Measurements from ENCODE around the gene TRIM68. TPM values are rescaled to one million over a fixed set of nuclear protein-coding genes. Genes with fewer than 3 reads are reported as not detected.
A peak's percentile ranks its signal among the peaks of the same experiment; 100 is the strongest.

The TRIM68 gene
- total RNA-seq, 6 experiments from 2014 or later: 3.3 to 8.6 (median 5.8) TPM

- Histone ChIP-seq H3K4me1 (peaks cover 0 to 5% (median 0%) of the 10 kb centered on the region in 4 donors), H3K27ac (no peak overlapping the region), H3K9me3 (no peaks in the 10 kb centered on the region), H3K36me3 (no peaks in the 10 kb centered on the region), H3K4me3 (no peak overlapping the region), H3K27me3 (no peaks in the 10 kb centered on the region)
- no peak for DNase-seq
- 61% methylated on average over 7 of the region's 7 CpGs for WGBS (ENCODE audit: insufficient coverage, low coverage, low lambda C conversion rate, missing lambda C conversion rate)
- intact Hi-C loops (cut with DNase I): loop anchor here in 1 of 2 donors (5.0 kb wide), 1 partner anchor 356 kb away; no protein-coding TSS in a partner anchor
- ATAC-seq: no peak
- TF ChIP-seq CTCF (IDR thresholded peaks at IDR 0.05) (no peak), POLR2A (IDR thresholded peaks at IDR 0.05) (no peak)
These were observed 33.5 kb upstream of the TRIM68 start for GRCh38 chr11:4641501-4641900.

GRCh38 chr11:4639931-4640330, 31.9 kb upstream of the TRIM68 start:
- no peaks in the 10 kb centered on the region for H3K9me3 ChIP-seq
- intact Hi-C loops (cut with DNase I): loop anchor here in 1 of 2 donors (5.0 kb wide), 1 partner anchor 357 kb away; no protein-coding TSS in a partner anchor
- 63% methylated on average over 5 of the region's 6 CpGs for whole genome bisulfite sequencing (ENCODE audit: insufficient coverage, low coverage, low lambda C conversion rate, missing lambda C conversion rate)
- H3K27ac ChIP-seq: no peak overlapping the region
- no peak for TF ChIP-seq POLR2A (IDR thresholded peaks at IDR 0.05)
- TF ChIP-seq CTCF (IDR thresholded peaks at IDR 0.05): no peak
- no peaks in the 10 kb centered on the region for H3K27me3 ChIP-seq
- no peaks in the 10 kb centered on the region for H3K36me3 ChIP-seq
- peaks cover 0 to 5% (median 0%) of the 10 kb centered on the region in 4 donors for H3K4me1 ChIP-seq
- ATAC-seq: no peak
- H3K4me3 ChIP-seq: no peak overlapping the region
- DNase-seq: no peak

- 79% methylated on average over 3 of the region's 3 CpGs for WGBS (ENCODE audit: insufficient coverage, low coverage, low lambda C conversion rate, missing lambda C conversion rate)
- H3K36me3 ChIP-seq: no peaks in the 10 kb centered on the region
- DNase-seq: no peak
- no peak overlapping the region for H3K27ac ChIP-seq
- no peak overlapping the region for H3K4me3 ChIP-seq
- H3K27me3 ChIP-seq: no peaks in the 10 kb centered on the region
- H3K4me1 ChIP-seq: peaks cover 0 to 5% (median 0%) of the 10 kb centered on the region in 4 donors
- TF ChIP-seq POLR2A (IDR thresholded peaks at IDR 0.05) (no peak), CTCF (IDR thresholded peaks at IDR 0.05) (no peak)
- no peaks in the 10 kb centered on the region for H3K9me3 ChIP-seq
- ATAC-seq: no peak
- intact Hi-C loops (cut with DNase I): no loop called here
These were observed 29.6 kb upstream of the TRIM68 start for GRCh38 chr11:4637662-4638047.

GRCh38 chr11:4636962-4637661, 29.1 kb upstream of the TRIM68 start, which contains the start of gene OR51D1:
TSS of gene OR51D1 (plus strand) at chr11:4637477. CDS start at chr11:4639791, 2,314 bp downstream.
- Histone ChIP-seq H3K27me3 (no peaks in the 10 kb centered on the region), H3K9me3 (no peaks in the 10 kb centered on the region), H3K36me3 (no peaks in the 10 kb centered on the region), H3K27ac (no peak within 1 kb of the TSS), H3K4me1 (peaks cover 0 to 5% (median 0%) of the 10 kb centered on the region in 4 donors), H3K4me3 (no peak within 1 kb of the TSS)
- TF ChIP-seq POLR2A (IDR thresholded peaks at IDR 0.05) (no peak), CTCF (IDR thresholded peaks at IDR 0.05) (peak; percentile 66 to 92 (median 92))
- ATAC-seq (peak; percentile 94 to 98 (median 96)), DNase-seq (peak; percentile 57 to 70 (median 67))
- intact Hi-C loops (cut with DNase I): no loop called here
- 20% methylated on average over 12 of the region's 21 CpGs for WGBS (ENCODE audit: insufficient coverage, low coverage, low lambda C conversion rate, missing lambda C conversion rate)

Measured in right lobe of liver (tissue), 6 donors.